ENCODE results near the gene CPA3. TPM values are rescaled to one million over a fixed set of nuclear protein-coding genes. Genes with fewer than 3 reads are reported as not detected.

CPA3 gene
- total and polyA plus RNA-seq, 2 of the 13 experiments (the other 11 are each of a cell fraction or from before 2014, with no cell fraction given) = not detected

GRCh38 chr3:148896062-148896461 is 31.0 kb downstream of the CPA3 start:
- in situ Hi-C loops (cut with HindIII; ENCODE audit: extremely low pct_ligation_motif_present, low pct_unique_long_range_greater_than_20kb) = no loop called here
- no peaks in the 10 kb centered on the region for H3K36me3 ChIP-seq (replicated peaks in 1 of 2; ENCODE audit: control insufficient read depth in 1 of 2, insufficient read depth in 2 of 2, low read length in 2 of 2)
- no peaks in the 10 kb centered on the region for H3K79me2 ChIP-seq (ENCODE audit: insufficient read depth, low read length)
- intact Hi-C loops (cut with micrococcal nuclease; ENCODE audit: unreplicated experiment) = no loop called here
- ChIA-PET POLR2A (no interaction called here), CTCF (ENCODE audit: low intra/inter-chr PET ratio, low total read pairs) (no interaction called here)
- FAIRE-seq = no peak
- ATAC-seq = no peak
- TF ChIP-seq ZNF543 (CRISPR knock-in tag; IDR thresholded peaks at IDR 0.05) (no peak), THAP9 (CRISPR knock-in tag; IDR thresholded peaks at IDR 0.05; ENCODE audit: borderline replicate concordance) (no peak), ZSCAN30 (CRISPR knock-in tag; IDR thresholded peaks at IDR 0.05) (no peak), ATF1 (CRISPR knock-in tag; IDR thresholded peaks at IDR 0.05) (no peak), ZNF572 (CRISPR knock-in tag; IDR thresholded peaks at IDR 0.05) (no peak), ERF (CRISPR knock-in tag; IDR thresholded peaks at IDR 0.05) (no peak), SOX6 (IDR thresholded peaks at IDR 0.05) (no peak), SOX6 (CRISPR knock-in tag; IDR thresholded peaks at IDR 0.05) (no peak), JUNB (CRISPR knock-in tag; IDR thresholded peaks at IDR 0.05; ENCODE audit: borderline replicate concordance) (no peak), GLI4 (CRISPR knock-in tag; IDR thresholded peaks at IDR 0.05; ENCODE audit: borderline replicate concordance) (no peak), ZNF773 (CRISPR knock-in tag; IDR thresholded peaks at IDR 0.05; ENCODE audit: borderline replicate concordance) (no peak), ZBTB34 (CRISPR knock-in tag; IDR thresholded peaks at IDR 0.05) (no peak), HDAC2 (CRISPR knock-in tag; IDR thresholded peaks at IDR 0.05) (no peak), ZNF747 (CRISPR knock-in tag; IDR thresholded peaks at IDR 0.05; ENCODE audit: borderline replicate concordance) (no peak)
- no peaks in the 10 kb centered on the region for H3K9me3 ChIP-seq (ENCODE audit: low read length)
- H3K27me3 ChIP-seq (ENCODE audit: control insufficient read depth in 1 of 2, insufficient read depth in 2 of 2, low read length in 2 of 2) = no peaks in the 10 kb centered on the region
- no peak overlapping the region for H3K4me2 ChIP-seq (ENCODE audit: low read depth, low read length)
- no peak overlapping the region for H3K4me3 ChIP-seq (replicated peaks in 1 of 3; ENCODE audit: insufficient read depth in 1 of 3, low read depth in 2 of 3, low read length in 3 of 3)
- BruUV-seq (replicated peaks) = no TSS peak
- DNase-seq (ENCODE audit: low spot score) = no peak
- no peak overlapping the region for H2AFZ ChIP-seq (ENCODE audit: low read length)
- no peaks in the 10 kb centered on the region for H4K20me1 ChIP-seq (ENCODE audit: insufficient read depth, low read length)
- no peaks in the 10 kb centered on the region for H3K4me1 ChIP-seq (ENCODE audit: insufficient read depth, low read length)
- 0% methylated on average over 3 of the region's 3 CpGs for WGBS (ENCODE audit: low lambda C conversion rate)
- no peak overlapping the region for H3K9ac ChIP-seq (ENCODE audit: insufficient read depth, low read depth, low read length)
- no peak overlapping the region for H3K27ac ChIP-seq (ENCODE audit: extremely low read length, insufficient read depth, low read length)

Measured in HepG2 (cell line).